HG03521 (cell line): Measurements from ENCODE around the gene MBTD1.
"Not testable (repeated sequence)": the region's sequence is repeated elsewhere in the genome, so short reads cannot be mapped to it uniquely, and the experiment has no call there.

Experiments
- ATAC-seq: cut with Tn5 transposase; IDR thresholded peaks from one replicate; pipeline ENCODE4 v1.9.1; 2021; ENCODE audit warnings: mild to moderate bottlenecking, moderate library complexity; ENCODE audit not compliant: unreplicated experiment

The MBTD1 gene

GRCh38 chr17:51259564-51260236, at the start of gene MBTD1:
MBTD1 (minus strand) TSS chr17:51260049; CDS start chr17:51225161, 34,888 bp downstream.
- peak; percentile 76 for ATAC-seq

GRCh38 chr17:51305182-51305581, 45.3 kb upstream of the MBTD1 start:
- ATAC-seq, result no peak

GRCh38 chr17:51299859-51300258, 40.0 kb upstream of the MBTD1 start:
- ATAC-seq, result no peak

GRCh38 chr17:51298508-51299371, 38.9 kb upstream of the MBTD1 start:
- no peak for ATAC-seq

- not testable (repeated sequence) for ATAC-seq
These were observed 34.5 kb upstream of the MBTD1 start for GRCh38 chr17:51294338-51294737.

- no peak for ATAC-seq
These were observed 29.9 kb upstream of the MBTD1 start for GRCh38 chr17:51289696-51290111.

- ATAC-seq, result no peak
These were observed 27.6 kb upstream of the MBTD1 start for GRCh38 chr17:51287412-51287811.

GRCh38 chr17:51279183-51279582, 19.3 kb upstream of the MBTD1 start:
- ATAC-seq, result no peak

GRCh38 chr17:51275381-51275780, 15.5 kb upstream of the MBTD1 start:
- no peak for ATAC-seq

GRCh38 chr17:51272812-51273211, 13.0 kb upstream of the MBTD1 start:
- no peak for ATAC-seq

GRCh38 chr17:51270636-51271035, 10.8 kb upstream of the MBTD1 start:
- no peak for ATAC-seq

- no peak for ATAC-seq
These were observed 10.1 kb upstream of the MBTD1 start for GRCh38 chr17:51269991-51270390.

GRCh38 chr17:51264466-51264865, 4.6 kb upstream of the MBTD1 start:
- ATAC-seq, result not testable (repeated sequence)

- ATAC-seq, result no peak
These were observed 3.2 kb upstream of the MBTD1 start for GRCh38 chr17:51263006-51263405.

- no peak for ATAC-seq
These were observed 1.4 kb upstream of the MBTD1 start for GRCh38 chr17:51261024-51261963.

- peak; percentile 72 for ATAC-seq
These were observed 581 bp upstream of the MBTD1 start, which contains the start of gene UTP18 for GRCh38 chr17:51260237-51261023. UTP18 (plus strand) TSS chr17:51260546; CDS start chr17:51260585, 39 bp downstream.

- ATAC-seq, result no peak
These were observed 889 bp downstream of the MBTD1 start for GRCh38 chr17:51258756-51259563.

- no peak for ATAC-seq
These were observed 2.4 kb downstream of the MBTD1 start for GRCh38 chr17:51257150-51258081.
